Measurements from ENCODE around the gene ALKBH5.

ALKBH5 gene

DNA sequence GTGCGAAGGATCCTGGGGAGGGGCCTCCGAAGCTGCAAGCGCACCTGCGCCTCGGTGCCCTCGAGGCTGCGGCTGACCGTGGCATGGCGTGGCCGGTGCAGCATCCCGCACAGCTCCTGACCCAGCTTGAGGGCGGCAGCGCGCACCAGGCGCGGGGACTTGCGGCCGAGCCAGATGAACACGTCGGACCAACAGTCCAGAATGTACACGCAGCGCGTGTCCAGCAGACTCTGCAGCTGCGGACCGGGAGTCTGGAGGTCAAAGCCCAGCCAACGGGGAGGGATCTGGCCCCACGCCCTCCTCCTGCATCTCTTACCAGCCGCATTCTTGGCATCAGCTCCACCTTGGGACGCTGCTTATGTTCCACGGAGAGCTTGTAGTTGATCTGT, 64.0 kb downstream of the ALKBH5 start:
- TF ChIP-seq, protein P1, sequence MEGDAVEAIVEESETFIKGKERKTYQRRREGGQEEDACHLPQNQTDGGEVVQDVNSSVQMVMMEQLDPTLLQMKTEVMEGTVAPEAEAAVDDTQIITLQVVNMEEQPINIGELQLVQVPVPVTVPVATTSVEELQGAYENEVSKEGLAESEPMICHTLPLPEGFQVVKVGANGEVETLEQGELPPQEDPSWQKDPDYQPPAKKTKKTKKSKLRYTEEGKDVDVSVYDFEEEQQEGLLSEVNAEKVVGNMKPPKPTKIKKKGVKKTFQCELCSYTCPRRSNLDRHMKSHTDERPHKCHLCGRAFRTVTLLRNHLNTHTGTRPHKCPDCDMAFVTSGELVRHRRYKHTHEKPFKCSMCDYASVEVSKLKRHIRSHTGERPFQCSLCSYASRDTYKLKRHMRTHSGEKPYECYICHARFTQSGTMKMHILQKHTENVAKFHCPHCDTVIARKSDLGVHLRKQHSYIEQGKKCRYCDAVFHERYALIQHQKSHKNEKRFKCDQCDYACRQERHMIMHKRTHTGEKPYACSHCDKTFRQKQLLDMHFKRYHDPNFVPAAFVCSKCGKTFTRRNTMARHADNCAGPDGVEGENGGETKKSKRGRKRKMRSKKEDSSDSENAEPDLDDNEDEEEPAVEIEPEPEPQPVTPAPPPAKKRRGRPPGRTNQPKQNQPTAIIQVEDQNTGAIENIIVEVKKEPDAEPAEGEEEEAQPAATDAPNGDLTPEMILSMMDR (IDR thresholded peaks at IDR 0.05; ENCODE audit: insufficient read depth, low read length, missing control alignments), result no peak
- H3K4me3 ChIP-seq (ENCODE audit: low read depth, low read length), result no peak overlapping the region
- CTCF ChIA-PET, result interaction anchor here (0.9 to 3.6 kb wide), 8 partner anchors 9 to 30 kb away, joined by 3 to 25 read pairs (median 5); partner anchors contain the start of gene MIEF2
- POLR2A ChIA-PET, result interaction anchor here (0.6 kb wide), 1 partner anchor 63 kb away, joined by 3 read pairs; no protein-coding TSS in a partner anchor
- DNase-seq (ENCODE audit: low read depth, low spot score), result no peak

DNA sequence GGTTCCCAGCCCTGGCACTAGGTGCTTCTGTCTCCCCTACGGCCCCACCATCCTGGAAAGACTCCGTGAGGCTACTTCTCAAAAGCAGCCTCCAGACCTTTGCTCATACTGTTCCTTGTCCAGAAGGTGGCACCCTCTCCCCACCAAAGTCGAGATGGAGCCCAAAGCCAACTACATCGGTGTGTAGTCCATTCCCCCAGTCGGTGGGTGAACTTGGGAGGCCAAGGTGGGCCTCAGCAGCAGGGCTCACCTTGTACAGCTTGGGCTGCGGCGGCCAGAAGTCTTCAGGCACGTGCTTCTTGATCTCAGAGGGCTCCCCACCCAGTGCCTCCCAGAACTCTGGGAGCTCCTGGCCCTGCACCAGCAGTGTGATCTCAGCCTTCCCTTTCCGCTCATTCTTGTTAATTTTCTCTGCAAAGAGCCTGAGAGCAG, 64.7 kb downstream of the ALKBH5 start:
- POLR2A ChIA-PET, result no interaction called here
- CTCF ChIA-PET, result interaction anchor here (0.9 to 3.6 kb wide), 12 partner anchors 8 to 34 kb away, joined by 3 to 25 read pairs (median 5); partner anchors contain the start of gene MIEF2
- TF ChIP-seq, protein P1 (IDR thresholded peaks at IDR 0.05; ENCODE audit: insufficient read depth, low read length, missing control alignments), result peak; percentile 83
- no peak overlapping the region for H3K4me3 ChIP-seq (ENCODE audit: low read depth, low read length)
- DNase-seq (ENCODE audit: low read depth, low spot score), result no peak

DNA sequence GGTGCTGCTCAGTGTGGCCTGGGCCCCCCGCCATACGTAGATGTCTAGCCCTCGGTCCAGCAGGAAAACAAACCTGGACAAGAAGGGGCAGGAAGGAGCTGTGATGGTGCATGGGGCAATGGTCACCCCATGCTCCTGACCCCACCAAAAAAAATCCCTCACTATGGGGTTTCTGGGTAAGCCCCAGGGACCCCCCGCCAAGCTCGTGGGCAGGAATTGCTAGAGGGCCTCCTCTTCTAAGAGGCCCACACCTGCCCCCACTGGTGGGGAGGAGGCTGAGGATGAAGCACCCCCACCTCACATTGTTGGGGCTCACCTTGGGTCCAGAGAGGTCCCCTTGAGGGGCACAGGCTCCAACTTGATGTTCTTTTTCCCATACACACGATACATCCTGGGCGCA, 65.2 kb downstream of the ALKBH5 start:
- ChIA-PET CTCF (interaction anchor here (0.9 to 3.6 kb wide), 13 partner anchors 8 to 34 kb away, joined by 3 to 25 read pairs (median 5); partner anchors contain the start of gene MIEF2), POLR2A (no interaction called here)
- TF ChIP-seq, protein P1 (IDR thresholded peaks at IDR 0.05; ENCODE audit: insufficient read depth, low read length, missing control alignments), result no peak

DNA sequence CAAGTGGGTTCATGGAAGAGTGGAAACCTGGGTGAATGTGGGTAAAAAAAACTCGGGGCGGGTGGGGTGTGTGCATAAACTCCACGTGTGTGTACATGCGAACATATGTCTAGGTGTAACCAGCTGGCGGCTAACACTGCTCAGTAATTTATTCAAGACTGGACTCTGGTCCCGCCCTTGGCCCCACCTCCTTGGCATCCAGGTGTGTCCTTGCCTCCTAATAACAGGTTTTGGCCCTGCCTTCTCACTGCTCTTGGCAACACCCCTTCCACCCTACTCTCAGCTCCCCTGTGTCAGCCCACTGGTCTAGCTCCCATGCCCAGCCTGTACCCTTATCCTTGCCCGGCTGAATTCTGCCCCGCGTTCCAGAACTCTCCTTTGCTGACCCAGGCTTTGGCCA, 66.6 kb downstream of the ALKBH5 start:
- DNase-seq (ENCODE audit: low read depth, low spot score), result no peak
- no peak overlapping the region for H3K4me3 ChIP-seq (ENCODE audit: low read depth, low read length)
- POLR2A ChIA-PET, result no interaction called here
- TF ChIP-seq, protein P1 (IDR thresholded peaks at IDR 0.05; ENCODE audit: insufficient read depth, low read length, missing control alignments), result no peak
- CTCF ChIA-PET, result interaction anchor here (3.6 kb wide), 1 partner anchor 12 kb away, joined by 15 read pairs; no protein-coding TSS in a partner anchor

More for the DNA sequence above, 65.2 kb downstream of the ALKBH5 start:
- no peak for DNase-seq (ENCODE audit: low read depth, low spot score)
- H3K4me3 ChIP-seq (ENCODE audit: low read depth, low read length), result no peak overlapping the region

DNA sequence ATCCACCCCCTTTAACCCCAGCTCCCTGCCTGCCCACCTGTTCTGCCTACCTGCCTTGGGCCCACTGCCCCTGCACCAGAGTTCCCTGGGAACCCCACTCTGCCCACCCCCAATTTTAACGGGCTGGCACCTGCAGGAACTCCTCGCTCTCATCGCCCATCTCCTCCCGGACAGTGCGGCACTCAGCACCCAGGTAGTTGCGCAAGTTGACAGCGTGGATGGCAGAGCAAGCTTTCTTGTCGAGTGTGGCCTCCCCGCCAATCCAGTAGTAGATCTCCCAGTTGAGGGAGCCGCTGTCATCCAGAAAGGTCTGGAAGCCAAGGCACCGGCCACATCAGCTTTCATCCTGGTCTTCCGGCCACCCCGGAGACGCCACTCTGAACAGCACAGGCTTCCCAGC, 67.1 kb downstream of the ALKBH5 start:
- H3K4me3 ChIP-seq (ENCODE audit: low read depth, low read length), result no peak overlapping the region
- CTCF ChIA-PET, result no interaction called here
- TF ChIP-seq, protein P1 (IDR thresholded peaks at IDR 0.05; ENCODE audit: insufficient read depth, low read length, missing control alignments), result no peak
- POLR2A ChIA-PET, result no interaction called here
- no peak for DNase-seq (ENCODE audit: low read depth, low spot score)

DNA sequence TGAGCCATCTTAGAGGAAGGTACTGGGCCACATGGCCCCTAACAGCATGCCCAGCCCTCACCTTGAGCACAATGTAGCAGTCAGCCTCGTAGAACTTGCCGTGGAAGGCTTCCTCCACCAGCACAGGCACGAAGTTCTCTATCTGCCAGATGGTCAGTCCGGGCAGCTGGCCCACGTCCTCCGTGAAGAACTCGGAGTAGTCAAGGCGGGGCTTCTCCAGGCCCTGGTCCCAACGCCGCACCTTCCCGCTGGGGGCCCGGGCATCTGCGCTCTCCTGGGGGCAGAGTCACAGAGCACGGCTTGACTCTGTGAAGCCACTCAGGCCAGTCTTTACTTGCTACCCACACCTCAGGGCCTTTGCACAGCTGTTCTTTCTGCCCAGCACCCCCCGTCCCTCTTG, 67.6 kb downstream of the ALKBH5 start:
- no peak for DNase-seq (ENCODE audit: low read depth, low spot score)
- TF ChIP-seq, protein P1 (IDR thresholded peaks at IDR 0.05; ENCODE audit: insufficient read depth, low read length, missing control alignments), result no peak
- CTCF ChIA-PET, result no interaction called here
- H3K4me3 ChIP-seq (ENCODE audit: low read depth, low read length), result no peak overlapping the region
- POLR2A ChIA-PET, result no interaction called here

Measured in AG04449 (cell line).